GM19324 (cell line): ENCODE results near the gene C22orf31.
"Not testable (repeated sequence)": the region's sequence is repeated elsewhere in the genome, so short reads cannot be mapped to it uniquely, and the experiment has no call there.

ENCODE experiments used
- ATAC-seq: cut with Tn5 transposase; IDR thresholded peaks from one replicate; pipeline ENCODE4 v1.9.1; 2021; ENCODE audit warnings: mild to moderate bottlenecking, moderate library complexity; ENCODE audit not compliant: unreplicated experiment, low FRiP score

C22orf31 gene

GRCh38 chr22:29060251-29060869, 1.3 kb downstream of the C22orf31 start:
- ATAC-seq = no peak

- ATAC-seq = no peak
Observed at GRCh38 chr22:29056472-29056871, 5.2 kb downstream of the C22orf31 start.

GRCh38 chr22:29055192-29055830, 6.3 kb downstream of the C22orf31 start:
- no peak for ATAC-seq

- ATAC-seq = no peak
Observed at GRCh38 chr22:29054251-29054767, 7.3 kb downstream of the C22orf31 start.

- ATAC-seq = no peak
Observed at GRCh38 chr22:29053048-29053702, 8.5 kb downstream of the C22orf31 start.

GRCh38 chr22:29050457-29050856, 11.2 kb downstream of the C22orf31 start:
- ATAC-seq = no peak

- no peak for ATAC-seq
Observed at GRCh38 chr22:29049655-29050263, 11.9 kb downstream of the C22orf31 start.

GRCh38 chr22:29048822-29049654, 12.6 kb downstream of the C22orf31 start:
- ATAC-seq = no peak

- ATAC-seq = no peak
Observed at GRCh38 chr22:29044657-29045176, 16.9 kb downstream of the C22orf31 start.

GRCh38 chr22:29043906-29044575, 17.6 kb downstream of the C22orf31 start:
- ATAC-seq = no peak

- no peak for ATAC-seq
Observed at GRCh38 chr22:29041408-29041807, 20.2 kb downstream of the C22orf31 start.

GRCh38 chr22:29040385-29041275, 21.0 kb downstream of the C22orf31 start:
- ATAC-seq = no peak

GRCh38 chr22:29039684-29040083, 21.9 kb downstream of the C22orf31 start:
- ATAC-seq = not testable (repeated sequence)

- ATAC-seq = no peak
Observed at GRCh38 chr22:29039148-29039547, 22.5 kb downstream of the C22orf31 start.

- no peak for ATAC-seq
Observed at GRCh38 chr22:29037340-29037932, 24.2 kb downstream of the C22orf31 start.

GRCh38 chr22:29032584-29032983, 29.0 kb downstream of the C22orf31 start:
- no peak for ATAC-seq

- ATAC-seq = no peak
Observed at GRCh38 chr22:29032014-29032475, 29.6 kb downstream of the C22orf31 start.
